Measurements from ENCODE around the gene ASXL1.
A peak's percentile ranks its signal among the peaks of the same experiment; 100 is the strongest.
"Not testable (repeated sequence)": the region's sequence is repeated elsewhere in the genome, so short reads cannot be mapped to it uniquely, and the experiment has no call there.

The ASXL1 gene

DNA sequence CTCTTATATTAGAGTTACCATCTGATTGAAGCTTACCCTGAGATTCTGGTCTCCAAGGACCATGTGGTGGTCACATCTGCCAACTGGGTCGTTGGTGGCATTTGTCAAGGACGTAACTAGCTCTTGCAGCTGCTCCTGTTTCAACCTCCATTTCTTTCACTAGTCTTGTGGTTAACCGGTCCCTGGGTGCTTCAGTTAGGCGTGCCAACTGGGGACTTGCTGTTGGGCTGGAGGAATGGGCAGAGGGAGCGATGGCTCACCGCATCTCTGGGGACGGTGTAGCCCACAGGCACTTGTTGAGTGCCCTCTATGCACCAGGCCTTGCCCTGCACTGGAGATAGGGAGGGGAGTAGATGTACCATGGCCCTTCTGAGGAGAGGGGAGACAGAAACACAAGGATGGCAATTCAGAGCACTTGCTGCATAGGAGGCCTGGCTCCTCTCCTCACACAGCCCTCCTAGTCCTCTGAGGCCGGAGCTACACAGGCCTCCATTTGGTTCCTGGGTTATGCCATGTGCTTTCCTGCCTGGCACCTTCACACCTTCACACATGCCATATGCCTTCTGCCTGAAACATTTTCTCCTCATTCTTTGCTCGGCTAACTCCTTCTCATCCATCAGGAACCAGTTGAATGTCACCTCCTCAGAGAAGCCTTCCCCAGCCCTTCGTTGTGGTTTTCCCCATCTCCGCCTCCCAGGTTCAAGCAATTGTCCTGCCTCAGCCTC lies 20.0 kb upstream of the ASXL1 start:
- no peak for DNase-seq (ENCODE audit: low read depth)

DNA sequence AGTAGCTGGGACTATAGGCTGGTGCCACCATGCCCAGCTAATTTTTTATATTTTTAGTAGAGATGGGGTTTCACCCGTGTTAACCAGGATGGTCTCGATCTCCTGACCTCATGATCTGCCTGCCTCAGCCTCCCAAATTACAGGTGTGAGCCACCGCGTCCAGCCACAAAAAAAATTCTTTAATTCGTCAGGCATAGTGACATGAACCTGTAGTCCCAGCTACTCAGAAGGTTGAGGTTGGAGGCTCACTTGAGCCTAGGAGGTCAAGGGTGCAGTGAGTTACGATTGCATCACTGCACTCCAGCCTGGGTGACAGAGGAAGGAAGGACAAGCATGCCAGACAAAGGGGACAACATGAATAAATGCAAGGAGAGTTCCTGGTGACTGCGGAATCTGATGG lies 19.5 kb upstream of the ASXL1 start:
- no peak for DNase-seq (ENCODE audit: low read depth)

DNA sequence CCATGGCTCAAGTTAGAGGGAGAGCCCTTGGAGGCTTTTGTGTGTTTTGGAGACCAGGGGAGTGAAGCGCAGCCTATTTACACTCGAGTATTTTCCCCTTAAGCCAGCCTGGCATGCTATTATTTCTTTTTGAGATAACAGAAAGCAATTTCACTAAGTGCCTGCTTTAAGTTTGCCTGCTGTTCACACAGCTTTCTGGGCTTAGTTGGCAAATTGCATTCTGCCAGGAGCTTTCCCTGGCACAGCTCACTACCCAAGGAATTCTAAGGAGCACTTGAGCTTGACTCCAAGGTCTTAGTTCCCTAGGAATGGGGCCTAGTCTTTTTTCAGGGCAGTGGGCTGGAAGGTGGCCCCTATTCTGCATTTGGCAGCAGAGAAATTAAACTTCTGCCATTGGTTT lies 19.0 kb upstream of the ASXL1 start:
- DNase-seq (ENCODE audit: low read depth) = no peak

- not testable (repeated sequence) for DNase-seq (ENCODE audit: low read depth)
Observed at GRCh38 chr20:32341053-32341452, 17.1 kb upstream of the ASXL1 start.

DNA sequence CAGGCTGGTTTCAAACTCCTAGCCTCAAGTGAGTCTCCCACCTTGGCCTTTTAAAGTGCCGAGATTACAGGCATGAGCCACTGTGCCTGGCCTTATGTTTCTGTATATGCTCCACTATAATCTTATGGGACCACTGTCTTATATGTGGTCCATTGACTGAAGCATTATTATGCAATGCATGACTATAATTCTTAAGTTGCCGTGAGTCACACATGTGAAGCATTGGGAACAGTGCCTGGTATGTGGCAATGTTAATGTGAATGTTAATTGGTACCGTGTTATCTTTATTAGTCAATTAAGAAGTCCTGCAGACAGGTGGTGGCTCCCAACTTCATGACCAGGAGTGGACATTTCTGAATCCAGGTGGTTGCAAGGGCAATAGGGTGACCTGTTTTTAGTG lies 14.7 kb upstream of the ASXL1 start:
- DNase-seq (ENCODE audit: low read depth) = no peak

DNA sequence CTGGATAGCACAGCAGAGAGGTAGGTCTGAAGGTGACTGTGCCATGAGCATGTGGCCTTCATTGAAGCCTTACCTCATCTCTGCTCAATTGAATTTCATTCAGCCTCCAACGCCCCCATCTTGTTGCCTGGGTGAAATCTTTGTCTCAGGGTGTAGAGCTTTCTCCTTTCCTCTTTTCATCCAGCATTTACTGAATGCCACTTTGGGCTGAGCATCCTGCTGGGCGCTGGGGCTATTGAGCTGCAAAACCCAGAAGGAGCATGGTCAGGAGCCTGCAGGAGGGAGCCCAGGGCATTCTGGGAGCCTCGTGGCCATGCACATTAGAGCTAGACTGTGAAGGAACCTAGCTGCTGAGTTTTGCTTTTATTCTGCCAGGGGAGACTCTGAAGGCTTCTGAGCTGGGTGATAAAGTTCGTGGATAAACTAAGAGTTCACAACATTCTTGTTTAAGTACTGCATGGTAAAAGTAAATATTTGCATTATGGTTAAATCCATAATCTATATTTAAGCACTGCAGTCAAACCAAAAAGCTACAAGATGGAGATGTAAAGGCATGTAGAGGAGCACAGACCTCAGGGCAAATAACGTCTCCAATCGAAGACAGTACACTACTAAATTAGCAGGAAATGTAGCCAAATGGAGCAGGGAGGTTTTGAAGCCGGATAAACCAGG lies 13.2 kb upstream of the ASXL1 start:
- DNase-seq (ENCODE audit: low read depth) = no peak

- no peak for DNase-seq (ENCODE audit: low read depth)
Observed at GRCh38 chr20:32348207-32348606, 9.9 kb upstream of the ASXL1 start.

- DNase-seq (ENCODE audit: low read depth) = no peak
Observed at GRCh38 chr20:32350421-32350820, 7.7 kb upstream of the ASXL1 start.

GRCh38 chr20:32352121-32352720 lies 5.9 kb upstream of the ASXL1 start:
- DNase-seq (ENCODE audit: low read depth) = no peak

DNA sequence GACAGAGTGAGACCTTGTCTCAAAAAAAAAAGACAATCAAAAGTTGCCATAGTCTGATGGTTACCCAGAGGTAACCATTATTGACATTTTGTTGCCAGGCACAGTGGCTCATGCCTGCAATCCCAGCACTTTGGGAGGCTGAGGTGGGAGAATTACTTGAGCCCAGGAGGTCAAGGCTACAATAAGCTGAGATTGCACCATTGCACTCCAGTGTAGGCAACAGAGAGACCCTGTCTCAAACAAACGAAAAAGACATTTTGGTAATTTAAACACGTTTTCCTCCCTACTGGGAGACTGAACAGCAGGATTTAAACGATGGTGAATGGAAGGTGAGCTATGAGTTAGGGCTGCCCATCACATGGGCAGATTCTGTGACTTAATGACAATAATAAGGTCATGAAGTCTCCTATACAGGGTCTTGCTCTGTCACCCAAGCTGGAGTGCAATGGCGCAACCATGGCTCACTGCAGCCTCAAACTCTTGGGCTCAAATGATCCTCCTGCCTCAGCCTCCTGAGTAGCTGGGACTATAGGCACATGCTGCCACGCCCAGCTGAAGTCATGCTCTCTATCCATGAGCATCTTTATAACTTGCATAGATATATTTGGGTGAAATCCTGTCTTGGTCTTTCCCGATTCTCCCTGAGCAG lies 4.2 kb upstream of the ASXL1 start:
- no peak for DNase-seq (ENCODE audit: low read depth)

DNA sequence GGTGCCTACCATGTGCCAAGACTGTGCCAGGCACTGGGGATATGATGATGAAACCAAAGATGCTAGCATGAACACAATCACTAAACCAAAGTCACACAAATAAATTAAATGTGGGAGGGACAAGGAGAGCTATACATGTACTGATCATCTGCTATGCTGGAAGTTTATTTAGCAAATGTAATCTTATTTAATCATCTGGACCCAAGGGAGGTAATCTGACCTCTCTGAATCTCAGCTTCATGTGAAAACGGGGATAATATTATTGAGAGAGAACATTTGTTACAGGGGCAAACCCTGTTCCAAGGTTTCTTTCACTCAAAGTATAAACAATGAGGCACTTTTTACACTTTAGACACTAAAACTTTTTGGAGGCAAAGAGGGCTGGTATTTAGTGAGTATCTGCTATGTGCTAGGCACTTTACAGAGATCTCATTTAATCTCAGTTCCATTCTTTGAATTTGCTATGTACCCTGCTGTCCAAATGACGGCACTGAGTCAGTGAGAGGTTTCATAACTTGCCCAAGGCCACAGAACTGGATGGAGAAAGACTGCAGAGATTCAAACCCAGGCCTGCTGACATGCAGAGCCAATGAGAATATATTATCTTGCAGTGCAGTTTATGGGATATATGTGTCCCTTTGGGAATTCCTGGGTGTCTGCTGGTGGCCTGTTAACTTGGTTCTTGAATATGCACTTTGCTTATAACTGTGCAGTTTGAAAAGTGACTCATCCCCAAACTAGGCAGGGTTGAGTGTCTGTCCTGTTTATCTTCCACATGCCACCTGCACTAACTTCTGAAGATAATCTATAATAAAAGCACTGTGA lies 3.3 kb upstream of the ASXL1 start:
- no peak for DNase-seq (ENCODE audit: low read depth)

DNA sequence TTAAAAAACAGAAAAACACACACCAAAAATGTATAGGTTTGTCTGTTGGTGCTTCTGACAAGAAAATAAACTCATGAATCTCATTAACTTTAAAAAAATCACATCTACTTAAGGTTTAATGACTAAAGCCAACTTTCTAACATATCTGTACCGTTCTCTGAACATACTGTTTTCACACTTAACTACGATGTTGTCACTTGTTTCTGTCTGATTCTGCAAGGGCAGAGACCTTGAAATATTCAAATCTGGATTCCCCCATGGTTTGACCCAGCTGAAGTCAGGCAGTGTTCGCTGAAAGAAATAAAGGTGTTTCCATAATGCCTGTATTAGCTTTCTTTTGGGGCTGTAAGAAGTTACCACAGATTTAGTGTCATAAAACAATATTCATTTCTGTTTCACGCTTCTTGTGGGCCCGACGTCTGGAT lies 2.7 kb upstream of the ASXL1 start:
- no peak for DNase-seq (ENCODE audit: low read depth)

DNA sequence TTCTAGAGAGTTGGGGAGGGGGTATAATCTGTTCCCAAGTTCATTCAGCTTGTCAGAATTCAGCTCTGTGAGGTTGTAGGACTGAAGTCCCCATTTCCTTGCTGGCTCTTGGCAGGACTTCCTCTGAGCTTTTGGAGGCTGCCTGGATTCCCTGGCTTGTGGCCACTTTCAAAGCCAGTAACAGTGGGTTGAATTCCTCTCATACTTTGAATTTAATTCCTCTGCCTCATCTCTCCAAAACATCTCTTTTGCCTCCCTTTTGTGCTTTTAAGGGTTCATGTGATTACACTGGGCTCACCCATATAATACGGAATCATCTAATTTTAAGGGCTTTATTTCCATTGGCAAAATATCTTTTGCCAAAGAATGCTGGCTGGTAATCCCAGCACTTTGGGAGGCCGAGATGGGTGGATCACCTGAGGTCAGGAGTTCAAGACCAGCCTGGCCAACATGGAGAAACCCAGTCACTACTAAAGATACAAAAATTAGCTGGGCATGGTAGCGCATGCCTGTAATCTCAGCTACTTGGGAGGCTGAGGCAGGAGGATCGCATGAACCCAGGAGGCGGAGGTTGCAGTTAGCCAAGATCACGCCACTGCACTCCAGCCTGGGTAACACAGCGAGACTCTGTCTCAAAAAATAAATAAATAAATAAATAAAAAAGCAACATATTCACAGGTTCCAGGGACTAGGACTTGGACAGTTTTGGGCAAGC lies 2.1 kb upstream of the ASXL1 start:
- DNase-seq (ENCODE audit: low read depth) = not testable (repeated sequence)

- DNase-seq (ENCODE audit: low read depth) = no peak
Observed at GRCh38 chr20:32356622-32357374, 1.3 kb upstream of the ASXL1 start.

DNA sequence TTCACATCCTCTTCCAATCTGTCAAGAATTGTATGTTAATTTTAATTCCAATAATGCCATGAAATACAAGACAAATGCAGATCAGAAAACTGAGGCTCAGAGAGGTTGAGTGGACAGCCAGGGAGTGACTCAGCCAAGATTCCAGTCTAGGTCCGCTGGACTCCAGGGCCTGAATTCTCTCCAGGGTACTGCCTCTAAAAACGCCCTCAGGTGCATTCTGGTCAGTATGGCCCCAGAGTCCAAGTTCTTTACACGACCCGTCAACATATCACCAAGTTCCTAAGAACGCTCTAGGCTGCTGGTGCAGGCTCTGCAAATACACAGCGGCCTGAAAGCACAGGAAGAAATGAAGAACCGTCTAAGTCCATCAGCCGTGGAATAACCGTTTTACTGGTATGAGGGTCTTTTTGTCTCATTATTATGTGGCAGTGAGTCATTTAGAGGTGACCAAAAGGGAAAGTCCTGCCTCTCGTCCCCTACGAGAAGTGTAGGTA lies 709 bp upstream of the ASXL1 start:
- no peak for DNase-seq (ENCODE audit: low read depth)

DNA sequence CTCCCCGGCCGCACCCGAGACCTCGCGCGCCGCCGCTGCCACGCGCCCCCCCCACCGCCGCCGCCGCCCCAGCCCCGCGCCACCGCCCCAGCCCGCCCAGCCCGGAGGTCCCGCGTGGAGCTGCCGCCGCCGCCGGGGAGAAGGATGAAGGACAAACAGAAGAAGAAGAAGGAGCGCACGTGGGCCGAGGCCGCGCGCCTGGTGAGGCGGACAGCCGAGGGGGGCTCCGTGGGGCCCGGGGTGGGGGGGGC lies 426 bp downstream of the ASXL1 start:
- DNase-seq (ENCODE audit: low read depth) = no peak

- peak; percentile 70 for DNase-seq (ENCODE audit: low read depth)
Observed at GRCh38 chr20:32358883-32359632, 927 bp downstream of the ASXL1 start.

DNA sequence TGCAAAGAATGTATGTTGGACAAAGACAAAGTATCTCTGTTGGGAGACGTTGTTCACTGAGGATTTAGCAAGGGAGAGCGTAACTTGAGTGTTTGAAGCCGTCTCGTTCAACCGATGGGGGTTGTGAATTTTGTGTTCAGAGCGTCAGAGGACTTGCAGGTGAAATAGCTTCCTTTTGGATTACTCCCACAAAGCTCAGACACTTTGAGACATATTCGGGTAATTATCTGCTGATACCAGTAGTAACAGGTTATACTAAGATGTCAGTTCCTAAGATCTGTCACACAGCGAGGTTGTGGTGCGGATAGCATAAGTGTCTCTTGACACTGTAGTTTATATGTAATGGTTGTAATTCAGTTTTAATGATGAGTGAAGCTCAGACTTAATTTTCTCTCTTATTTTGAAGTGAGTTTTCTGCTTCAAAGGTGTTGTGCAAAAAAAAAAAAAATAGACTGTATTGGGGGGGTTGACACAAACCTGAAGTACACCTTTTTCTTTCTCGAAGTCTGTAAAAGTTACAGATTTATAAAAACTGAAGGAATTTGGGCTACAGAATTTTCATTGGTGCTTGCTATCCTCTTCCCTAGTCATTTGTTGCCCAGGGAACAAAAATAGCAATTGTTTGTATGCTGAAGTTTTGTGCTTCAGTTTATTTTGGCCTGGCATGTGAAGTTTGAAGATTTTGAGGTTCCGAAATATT lies 1.7 kb downstream of the ASXL1 start:
- no peak for DNase-seq (ENCODE audit: low read depth)

GRCh38 chr20:32360333-32360634 lies 2.2 kb downstream of the ASXL1 start:
- DNase-seq (ENCODE audit: low read depth) = no peak

Data from activated T-cell treated with anti-CD3 and anti-CD28 coated beads for 1 hour (primary cell).